T-helper 2 cell treated with Interferon-gamma antibody and Interleukin-4, amounts not matched to agents 100 ng/mL and 5 ng/mL, for 36 hours (primary cell): Measurements from ENCODE around the gene IRAK2. TPM values are rescaled to one million over a fixed set of nuclear protein-coding genes. Genes with fewer than 3 reads are reported as not detected.

Experiments
- intact Hi-C: fragments of 100-400 bp; cut with micrococcal nuclease; formaldehyde crosslinking; loops from one replicate; pipeline ENCODE4 v1.15.1; 2023
- total RNA-seq: library from RNA; stranded (reverse); gene quantifications from 2 replicates; pipeline ENCODE4 v1.2.3, GENCODE V29; 2022

IRAK2 gene
- total RNA-seq, 1 donor from 2014 or later: 1.5 TPM

DNA sequence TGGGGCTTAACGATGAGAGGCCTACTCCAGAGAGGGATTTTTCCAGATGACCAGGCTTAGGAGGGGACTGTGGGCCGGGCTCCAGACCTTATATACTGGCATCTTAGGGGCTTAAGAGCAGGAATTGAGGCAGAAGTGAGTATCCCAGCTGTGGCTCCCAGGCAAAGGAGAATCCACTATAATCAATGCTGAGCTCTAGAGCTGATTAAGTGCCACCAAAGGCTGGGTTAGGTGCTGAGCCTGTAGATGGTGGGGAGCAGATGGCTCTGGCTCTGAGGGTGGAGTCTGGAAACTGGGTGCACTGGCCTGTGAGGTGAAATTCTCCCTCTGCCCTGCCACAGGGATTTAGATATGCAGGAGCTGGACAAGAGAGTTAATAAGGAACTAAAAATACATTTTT, 23.2 kb downstream of the IRAK2 start:
- intact Hi-C loops: loop anchor here (2.0 to 10.0 kb wide), 3 partner anchors 23 to 73 kb away; partner anchors contain the start of genes BRK1, IRAK2 and TATDN2

DNA sequence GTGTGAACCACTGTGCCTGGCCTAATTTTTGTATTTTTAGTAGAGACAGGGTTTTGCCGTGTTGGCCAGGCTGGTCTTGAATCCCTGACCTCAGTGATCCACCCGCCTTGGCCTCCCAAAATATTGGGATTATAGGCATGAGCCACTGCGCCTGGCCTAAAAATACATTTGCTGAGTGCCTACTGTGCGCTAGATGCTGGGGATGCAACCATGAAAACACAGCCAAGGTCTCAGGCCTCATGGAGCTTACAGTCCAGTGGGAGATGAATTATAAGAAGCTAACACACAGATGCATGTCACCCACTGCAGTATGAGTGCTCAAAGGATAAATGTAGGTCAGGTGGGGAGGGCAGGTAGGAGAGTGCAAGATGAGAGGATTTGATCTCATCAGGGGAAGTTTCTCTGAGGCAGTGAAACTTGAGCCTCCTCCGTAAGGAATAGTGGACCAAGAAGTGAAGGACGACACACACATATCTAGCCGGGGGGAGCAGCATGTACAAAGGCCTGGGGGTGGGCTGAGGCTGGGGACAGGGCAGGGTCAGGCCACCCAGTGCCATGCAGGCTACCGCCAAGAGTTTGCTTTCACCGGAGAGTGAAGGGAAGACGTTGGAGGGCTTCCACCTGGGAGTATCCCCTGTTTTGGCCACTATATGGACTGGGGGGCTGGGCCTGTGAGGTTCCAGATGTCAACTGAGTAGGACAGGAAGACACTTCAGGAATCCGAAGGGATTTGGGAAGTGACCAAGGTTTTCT, 24.3 kb downstream of the IRAK2 start:
- intact Hi-C loops: loop anchor here (10.0 kb wide), 1 partner anchor 74 kb away; the partner anchor contains the start of gene BRK1

DNA sequence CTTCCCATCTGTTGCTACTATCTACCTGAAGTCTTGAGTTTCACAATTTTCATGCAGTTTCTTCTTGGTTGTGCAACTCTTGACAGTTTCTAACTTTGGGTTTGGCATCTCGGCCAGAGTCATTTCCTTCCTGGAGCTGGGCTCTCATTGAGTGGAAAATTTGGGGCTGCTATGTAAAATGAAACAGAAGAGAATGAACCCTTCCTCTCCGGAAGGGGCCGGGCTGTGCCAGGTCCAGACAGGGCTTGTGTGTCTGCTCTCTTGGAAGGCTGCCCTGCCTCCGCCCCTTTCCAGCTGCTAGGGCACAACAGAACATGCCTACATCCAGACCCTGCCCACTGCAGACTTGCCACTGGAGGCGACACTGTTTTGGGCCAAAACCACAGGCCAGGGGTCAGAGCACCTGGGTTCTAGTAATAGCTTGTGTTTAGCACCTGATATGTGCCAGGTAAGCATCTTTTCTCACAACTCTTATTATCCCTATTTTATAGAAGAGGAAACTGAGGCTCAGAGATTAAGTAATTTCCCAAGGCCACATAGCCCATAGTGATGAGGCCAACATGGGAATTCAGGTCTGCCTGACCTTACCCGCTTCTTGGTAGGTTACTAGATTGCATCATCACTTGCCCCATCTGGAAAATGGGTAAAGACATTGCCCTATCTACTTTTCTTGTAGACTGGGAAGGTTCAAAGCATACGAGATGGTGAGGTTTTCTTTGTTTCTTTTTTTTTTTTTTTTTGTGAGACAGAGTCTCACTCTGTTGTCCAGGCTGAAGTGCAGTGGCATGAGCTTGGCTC, 25.0 kb downstream of the IRAK2 start:
- intact Hi-C loops: loop anchor here (10.0 kb wide), 1 partner anchor 75 kb away; the partner anchor contains the start of gene BRK1

GRCh38 chr3:10192953-10193691, 28.4 kb downstream of the IRAK2 start:
- intact Hi-C loops: no loop called here

GRCh38 chr3:10193692-10194327, 29.1 kb downstream of the IRAK2 start:
- intact Hi-C loops: no loop called here

- intact Hi-C loops: no loop called here
These were observed 29.8 kb downstream of the IRAK2 start for GRCh38 chr3:10194328-10195071.

DNA sequence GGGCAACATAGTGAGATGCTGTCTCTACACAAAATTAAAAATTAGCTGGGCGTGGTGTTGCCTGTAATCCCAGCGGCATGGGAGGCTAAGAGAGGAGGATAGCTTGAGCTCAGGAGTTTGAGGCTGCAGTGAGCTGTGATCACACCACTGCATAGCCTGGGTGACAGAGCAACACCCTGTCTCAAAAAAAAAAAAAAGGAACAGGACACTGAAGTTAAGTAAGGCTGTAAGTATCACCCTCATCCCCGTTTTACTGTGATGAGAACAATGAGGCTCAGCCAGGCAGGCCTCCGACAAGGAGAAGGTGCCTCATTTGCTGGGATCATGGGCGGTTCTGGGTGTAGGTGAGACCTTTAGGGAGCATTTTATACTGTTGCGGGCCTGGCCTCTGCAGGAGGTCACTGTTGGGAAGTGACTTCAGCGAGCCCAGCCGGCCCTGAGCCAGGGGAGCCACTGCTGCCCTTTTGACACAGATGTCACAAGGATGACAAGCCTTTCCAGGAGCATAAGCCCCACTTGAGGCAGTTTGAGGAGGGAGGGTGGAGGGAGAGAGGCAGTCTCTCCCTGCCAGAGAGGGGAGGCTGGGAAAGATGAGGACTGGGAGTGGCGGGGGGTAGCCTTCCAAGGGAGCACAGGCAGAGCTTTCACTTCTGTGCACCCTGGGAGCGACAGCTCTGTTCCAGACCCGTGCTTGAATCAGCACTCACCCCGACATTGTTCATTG, 30.8 kb downstream of the IRAK2 start:
- intact Hi-C loops: no loop called here

DNA sequence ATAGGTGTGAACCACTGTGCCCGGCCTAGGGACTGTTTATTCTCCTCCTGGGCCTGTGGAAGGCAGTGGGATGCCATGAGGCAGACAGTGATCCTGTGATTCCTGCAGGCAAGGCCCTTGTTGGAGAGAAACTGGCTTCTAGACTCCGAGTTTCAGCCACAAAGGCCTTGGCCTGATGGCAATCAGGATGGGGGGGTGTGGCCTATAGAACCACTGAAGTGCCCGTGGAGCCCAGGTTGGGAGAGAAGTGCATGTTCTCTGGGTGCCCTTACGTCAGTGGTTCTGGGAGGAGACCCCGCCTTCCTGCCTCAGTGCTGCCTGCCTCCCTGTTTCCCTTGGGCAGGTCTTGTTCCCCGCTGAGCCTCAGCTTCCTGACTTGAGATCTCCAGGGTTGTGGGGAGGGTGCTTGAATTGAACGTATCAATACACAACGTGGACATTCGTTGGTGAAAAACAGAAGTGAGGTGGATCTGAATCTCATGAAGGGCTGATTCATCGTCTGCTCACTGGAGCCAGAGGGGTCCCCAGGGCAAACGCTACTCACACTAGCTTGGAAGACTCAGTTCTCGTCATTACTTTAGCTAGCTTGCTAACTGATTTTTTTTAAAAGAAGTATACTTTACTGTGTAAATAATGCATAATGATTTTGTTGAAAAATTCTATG, 31.8 kb downstream of the IRAK2 start:
- intact Hi-C loops: no loop called here

DNA sequence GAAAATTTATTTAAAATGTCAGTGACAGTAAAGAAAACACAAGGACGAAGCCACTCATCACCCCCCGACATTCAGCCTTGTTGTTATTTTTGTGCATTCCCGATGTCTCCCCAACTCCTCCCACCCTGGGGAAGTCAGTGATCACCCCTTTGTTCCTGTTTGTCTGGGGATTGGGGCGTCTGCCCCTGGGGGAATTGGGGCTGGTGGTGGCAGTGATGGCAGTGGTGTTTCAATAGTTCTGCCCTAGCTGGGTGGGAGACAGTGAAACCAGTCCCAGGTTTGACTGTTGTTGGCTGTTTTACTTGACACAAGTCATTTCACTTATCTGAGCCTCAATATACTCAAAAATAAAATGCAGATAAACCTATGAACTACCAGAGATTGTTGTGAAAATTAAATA, 33.5 kb downstream of the IRAK2 start:
- intact Hi-C loops: no loop called here

GRCh38 chr3:10198761-10199649, 34.3 kb downstream of the IRAK2 start:
- intact Hi-C loops: loop anchor here (1.0 kb wide), 3 partner anchors 24 to 43 kb away; partner anchors contain the start of gene IRAK2

DNA sequence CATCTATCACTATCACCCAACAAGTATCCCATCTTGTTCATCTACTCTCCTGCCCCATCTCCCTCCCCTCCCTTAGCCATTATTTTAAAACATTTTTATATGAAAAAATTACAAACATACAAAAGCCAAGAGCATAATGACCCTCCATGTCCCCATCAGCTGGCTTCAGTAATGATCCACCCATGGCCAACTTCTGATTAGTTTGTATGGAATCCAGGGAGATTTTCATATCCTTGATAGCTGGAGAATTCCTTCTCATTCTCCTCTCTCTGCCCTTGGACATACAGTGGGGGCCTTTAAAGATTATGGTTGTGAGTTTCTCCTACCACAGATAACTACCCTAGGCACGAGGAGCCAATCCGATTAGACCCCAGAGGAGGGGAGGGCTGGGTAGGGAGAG, 40.2 kb downstream of the IRAK2 start:
- intact Hi-C loops: no loop called here

- intact Hi-C loops: no loop called here
These were observed 40.9 kb downstream of the IRAK2 start for GRCh38 chr3:10205451-10206165.

DNA sequence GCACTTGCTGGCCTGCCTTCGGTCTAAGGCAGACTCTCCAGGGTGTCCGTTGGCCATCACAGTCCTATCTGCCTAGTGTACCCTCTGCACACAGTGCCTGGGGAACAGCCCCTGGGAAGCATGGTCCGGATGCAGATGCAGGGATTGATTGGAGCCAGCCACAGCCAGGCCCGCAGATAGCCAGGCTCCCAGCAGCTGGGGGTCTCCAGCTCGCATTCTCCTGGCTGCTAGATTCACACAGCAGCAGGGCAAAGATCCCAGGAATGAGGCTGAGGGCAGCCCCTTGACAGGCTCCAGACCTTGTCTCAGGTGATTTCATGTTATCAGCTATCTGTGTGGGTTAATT, 41.4 kb downstream of the IRAK2 start:
- intact Hi-C loops: no loop called here

- intact Hi-C loops: no loop called here
These were observed 48.6 kb downstream of the IRAK2 start for GRCh38 chr3:10213156-10213792.

DNA sequence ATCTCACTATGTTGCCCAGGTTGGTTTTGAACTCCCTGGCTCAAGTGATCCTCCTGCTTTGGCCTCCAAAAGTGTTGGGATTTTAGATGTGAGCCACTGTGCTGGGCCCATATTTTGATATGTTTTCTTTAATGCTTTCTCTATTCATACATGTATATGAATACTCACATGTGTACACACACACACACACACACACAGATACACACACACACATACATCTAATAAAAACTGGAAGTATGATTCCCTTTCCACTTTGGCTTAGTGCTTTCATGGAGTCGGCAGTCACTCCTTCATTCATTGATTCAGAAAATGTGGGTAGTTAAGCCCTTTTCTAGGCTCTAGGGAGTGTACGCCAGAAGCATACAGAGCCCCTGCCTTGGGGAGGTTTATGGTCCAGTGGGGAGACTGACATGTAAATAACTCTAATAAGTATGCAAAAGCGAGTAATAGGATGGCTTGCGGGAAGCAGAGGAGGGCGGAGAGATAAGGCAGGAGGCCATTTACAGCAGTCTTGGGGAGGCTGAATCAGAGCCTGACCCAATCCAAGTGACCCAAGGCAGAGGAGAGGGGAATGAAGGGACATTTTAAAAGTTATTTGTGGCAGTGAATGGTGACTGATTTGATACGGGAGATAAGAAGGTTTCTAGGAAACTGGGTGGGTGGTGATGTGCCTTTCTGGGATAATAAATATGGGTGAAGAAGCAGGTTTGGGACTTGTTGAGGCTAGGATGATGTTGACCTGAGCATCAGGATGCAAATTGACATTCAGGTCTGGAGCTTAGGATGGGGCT, 51.1 kb downstream of the IRAK2 start:
- intact Hi-C loops: no loop called here

DNA sequence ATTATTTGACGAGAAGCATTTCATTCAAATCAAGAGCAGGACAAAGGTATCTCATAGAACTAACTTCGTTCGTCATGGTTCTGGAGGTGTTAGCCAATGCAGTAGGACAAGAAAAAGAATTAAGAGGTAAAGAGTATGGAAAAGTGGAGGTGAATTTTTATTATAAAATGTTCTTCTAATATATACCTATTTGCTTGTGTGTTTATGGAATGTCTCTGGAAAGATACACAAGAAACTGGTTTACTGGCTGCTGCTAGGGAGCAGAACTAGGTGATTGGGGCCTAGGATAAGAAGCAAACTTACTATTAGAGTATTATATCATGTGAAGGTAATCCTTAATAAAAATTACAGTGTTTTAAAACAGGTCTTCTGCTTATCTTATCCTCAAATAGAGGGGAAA, 52.6 kb downstream of the IRAK2 start:
- intact Hi-C loops: no loop called here
